Measurements from ENCODE around the gene STUM.
"Not testable (repeated sequence)": the region's sequence is repeated elsewhere in the genome, so short reads cannot be mapped to it uniquely, and the experiment has no call there.

STUM gene

DNA sequence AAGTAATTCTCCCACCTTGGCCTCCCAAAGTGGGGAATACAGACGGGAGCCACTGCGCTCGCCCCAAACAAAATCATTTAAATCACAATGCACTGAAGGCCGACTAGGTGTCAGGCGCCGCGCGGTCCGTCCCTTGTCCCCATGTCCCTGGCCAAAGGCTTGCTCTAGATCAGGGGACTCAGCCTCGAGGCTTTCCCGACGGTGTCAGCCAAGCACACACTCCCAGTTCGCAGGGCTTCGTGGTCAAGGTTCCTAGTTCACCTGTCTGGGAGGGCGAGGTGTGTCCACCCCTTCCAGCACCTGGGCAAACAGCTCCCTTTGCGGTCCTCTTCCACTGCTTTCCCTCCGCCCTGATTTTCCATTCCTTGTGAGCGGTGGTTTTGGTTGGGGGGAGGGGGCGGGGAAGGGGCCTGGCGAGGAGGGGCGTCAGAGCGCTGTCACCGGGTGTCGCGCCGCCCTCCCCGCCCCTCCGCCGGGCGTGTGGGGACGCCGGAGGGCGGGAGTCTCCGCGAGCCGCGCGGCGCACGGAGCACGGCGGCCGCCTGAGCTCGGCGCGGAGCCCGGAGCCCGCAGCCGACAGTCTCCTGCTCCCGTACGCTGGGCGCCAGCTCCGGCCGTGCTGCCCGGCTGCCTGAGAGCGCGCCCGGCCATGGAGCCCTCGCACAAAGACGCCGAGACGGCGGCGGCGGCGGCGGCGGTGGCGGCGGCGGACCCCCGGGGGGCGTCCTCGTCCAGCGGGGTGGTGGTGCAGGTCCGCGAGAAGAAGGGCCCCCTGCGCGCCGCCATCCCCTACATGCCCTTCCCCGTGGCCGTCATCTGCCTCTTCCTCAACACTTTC, at the start of gene STUM:
TSS of gene STUM (plus strand) at position 509 of the 838 bp plus-strand sequence. CDS start at position 650, 141 bp downstream.
- intact Hi-C loops (cut with DNase I) = loop anchor here (5.0 kb wide), 1 partner anchor 59 kb away; no protein-coding TSS in a partner anchor

DNA sequence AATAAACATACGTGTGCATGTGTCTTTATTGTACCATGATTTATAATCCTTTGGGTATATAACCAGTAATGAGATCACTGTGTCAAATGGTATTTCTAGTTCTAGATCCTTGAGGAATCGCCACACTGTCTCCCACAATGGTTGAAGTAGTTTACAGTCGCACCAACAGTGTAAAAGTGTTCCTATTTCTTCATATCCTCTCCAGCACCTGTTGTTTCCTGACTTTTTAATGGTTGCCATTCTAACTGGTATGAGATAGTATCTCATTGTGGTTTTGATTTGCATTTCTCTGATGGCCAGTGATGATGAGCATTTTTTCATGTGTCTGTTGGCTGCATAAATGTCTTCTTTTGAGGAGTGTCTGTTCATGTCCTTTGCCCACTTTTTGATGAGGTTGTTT, 48.9 kb upstream of the STUM start:
- intact Hi-C loops (cut with DNase I); DNase-seq: not testable (repeated sequence)

More for the DNA sequence above, at the start of gene STUM:
- peak in 20 of 42 donors; percentile 20 to 65 (median 48) for DNase-seq

- intact Hi-C loops (cut with DNase I) = no loop called here
- DNase-seq = peak in 2 of 42 donors; percentile 6 to 25
Observed at GRCh38 chr1:226506021-226506420, 42.5 kb upstream of the STUM start.

DNA sequence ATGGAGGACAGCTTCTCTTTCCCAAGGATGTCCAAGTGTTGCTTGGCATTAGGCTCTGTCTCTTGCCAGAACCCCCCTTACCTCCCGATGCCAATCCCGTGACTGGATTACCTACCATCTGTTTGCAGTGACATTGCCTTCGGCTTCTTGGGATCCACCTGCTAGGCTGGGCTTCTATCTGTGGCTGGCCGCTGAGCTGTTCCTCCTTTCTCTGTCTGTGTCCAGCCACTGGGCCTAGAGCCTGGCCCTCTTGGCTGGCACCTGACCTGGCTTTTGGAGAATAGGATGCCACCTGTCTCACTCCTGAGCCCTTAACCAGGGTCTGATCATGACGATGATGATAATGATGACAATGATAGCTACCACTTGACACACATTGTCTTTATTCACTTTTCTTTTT, 41.6 kb upstream of the STUM start:
- intact Hi-C loops (cut with DNase I) = no loop called here

GRCh38 chr1:226510453-226510852, 38.1 kb upstream of the STUM start:
- intact Hi-C loops (cut with DNase I) = no loop called here
- peak in 1 of 42 donors; percentile 3 for DNase-seq

More for the DNA sequence above, 41.6 kb upstream of the STUM start:
- DNase-seq = peak in 2 of 42 donors; percentile 10 to 15

GRCh38 chr1:226511296-226511695, 37.3 kb upstream of the STUM start:
- intact Hi-C loops (cut with DNase I) = no loop called here
- DNase-seq = peak in 2 of 42 donors; percentile 18 to 22

DNA sequence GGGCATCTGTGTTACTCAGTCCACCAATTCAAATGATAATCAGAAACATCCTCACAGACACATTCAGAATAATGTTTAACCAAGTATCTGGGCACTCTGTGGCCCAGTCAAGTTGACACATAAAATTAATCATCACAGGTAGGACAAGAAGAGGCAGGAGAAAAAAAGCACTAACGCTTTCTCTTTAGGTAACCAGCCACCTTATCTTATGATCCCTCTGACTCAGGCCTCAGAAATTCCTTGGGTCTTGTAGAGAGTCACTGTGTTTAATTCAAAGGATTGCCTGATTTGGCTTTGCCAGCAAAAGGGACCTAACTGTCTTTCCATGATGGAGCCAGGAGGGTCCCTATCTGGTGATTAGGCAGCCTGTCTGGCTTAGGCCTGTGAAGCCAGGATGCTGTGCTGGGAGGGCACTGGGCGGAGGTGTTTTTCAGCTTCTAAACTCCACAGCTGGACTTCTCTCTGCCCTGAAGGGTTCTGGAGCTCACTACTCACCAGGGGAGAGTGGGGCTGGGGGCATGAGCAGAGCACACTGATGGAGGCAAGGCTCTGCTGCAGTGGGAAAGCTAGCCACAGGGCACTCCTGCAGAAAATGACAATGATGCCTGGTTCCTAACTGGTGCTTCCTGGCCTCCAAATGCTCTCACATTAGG, 36.4 kb upstream of the STUM start:
- peak in 2 of 42 donors; percentile 5 to 15 for DNase-seq
- intact Hi-C loops (cut with DNase I) = no loop called here

- DNase-seq = peak in 1 of 42 donors; percentile 4
- intact Hi-C loops (cut with DNase I) = no loop called here
Observed at GRCh38 chr1:226518375-226518774, 30.2 kb upstream of the STUM start.

- DNase-seq = peak in 2 of 42 donors; percentile 7 to 30
- intact Hi-C loops (cut with DNase I) = no loop called here
Observed at GRCh38 chr1:226519135-226519534, 29.4 kb upstream of the STUM start.

DNA sequence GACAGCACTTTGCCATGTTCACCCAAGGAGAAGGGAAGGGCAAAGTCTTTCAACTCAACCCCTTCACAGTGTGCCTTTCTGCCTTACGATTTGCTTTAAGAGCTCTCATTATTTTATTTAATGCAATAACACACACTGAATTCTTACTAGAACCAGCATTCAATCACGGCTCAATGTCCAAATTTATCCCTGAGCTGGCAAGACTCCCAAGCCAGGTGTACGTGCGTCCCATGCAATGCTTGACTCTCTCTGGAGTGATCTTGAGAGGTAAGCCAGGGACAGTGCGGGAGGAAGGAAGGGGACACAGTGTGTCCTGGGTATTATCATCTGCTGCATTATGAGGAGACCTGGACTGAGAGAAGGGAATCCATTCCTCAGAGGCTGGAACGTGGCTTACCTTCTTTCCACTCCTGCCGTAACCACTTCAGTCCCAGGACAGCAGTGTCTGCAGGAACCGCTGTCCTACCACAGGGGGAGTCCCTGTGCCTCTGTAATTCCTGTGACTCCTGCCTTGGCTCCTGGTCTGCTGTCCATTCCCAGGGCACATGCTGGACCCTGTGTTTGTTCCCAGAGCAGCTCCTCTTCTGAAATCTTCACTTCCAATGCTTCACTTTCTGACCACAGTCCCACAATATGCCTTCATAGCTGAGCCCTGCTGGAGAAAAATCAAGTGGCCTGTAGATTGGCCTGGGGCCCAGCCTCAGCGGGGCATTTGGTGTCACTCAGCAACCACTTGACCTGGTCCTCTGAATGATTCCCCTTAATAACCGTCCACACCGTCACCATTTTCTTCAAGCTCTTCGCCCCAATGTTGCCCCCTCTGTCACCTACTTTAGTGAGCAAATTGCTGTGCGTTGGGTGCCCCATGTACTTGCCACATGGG, 28.6 kb upstream of the STUM start:
- intact Hi-C loops (cut with DNase I) = no loop called here
- peak in 2 of 42 donors; percentile 38 to 42 for DNase-seq

DNA sequence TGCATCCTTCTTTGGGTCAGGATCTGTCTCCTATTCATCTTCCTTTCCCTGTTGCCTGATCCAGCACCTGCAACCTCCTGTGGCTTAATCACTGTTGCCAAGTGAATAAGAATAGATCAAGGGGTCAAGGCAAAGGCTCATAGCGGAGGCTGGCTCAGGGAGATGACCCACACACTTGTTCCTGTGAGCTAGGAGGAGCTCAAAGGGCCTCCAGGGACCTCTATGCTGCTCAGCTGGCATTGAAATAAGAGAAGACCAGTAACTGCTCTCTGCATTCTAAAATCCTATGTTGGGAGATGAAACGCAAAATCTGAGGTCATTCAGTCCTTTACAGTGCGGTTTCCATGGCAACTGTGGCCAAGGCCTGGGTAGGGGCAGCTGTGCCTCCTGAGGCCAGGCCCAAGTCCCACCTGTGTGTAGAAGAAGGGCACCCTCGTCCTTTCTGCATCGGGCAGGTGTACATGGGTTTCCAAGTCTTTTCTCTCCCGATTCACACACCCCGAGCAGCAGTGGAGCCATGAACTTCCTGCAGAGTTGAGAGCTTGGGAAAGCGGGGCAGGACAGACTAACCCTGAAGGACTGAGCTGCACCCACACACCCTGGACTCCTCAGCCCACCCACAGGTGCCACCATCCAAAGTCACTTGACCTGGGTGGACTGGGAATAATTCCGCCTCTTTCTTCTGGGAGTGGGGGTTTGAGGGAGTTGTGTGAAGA, 27.8 kb upstream of the STUM start:
- intact Hi-C loops (cut with DNase I) = no loop called here
- DNase-seq = peak in 2 of 42 donors; percentile 29 to 30

DNA sequence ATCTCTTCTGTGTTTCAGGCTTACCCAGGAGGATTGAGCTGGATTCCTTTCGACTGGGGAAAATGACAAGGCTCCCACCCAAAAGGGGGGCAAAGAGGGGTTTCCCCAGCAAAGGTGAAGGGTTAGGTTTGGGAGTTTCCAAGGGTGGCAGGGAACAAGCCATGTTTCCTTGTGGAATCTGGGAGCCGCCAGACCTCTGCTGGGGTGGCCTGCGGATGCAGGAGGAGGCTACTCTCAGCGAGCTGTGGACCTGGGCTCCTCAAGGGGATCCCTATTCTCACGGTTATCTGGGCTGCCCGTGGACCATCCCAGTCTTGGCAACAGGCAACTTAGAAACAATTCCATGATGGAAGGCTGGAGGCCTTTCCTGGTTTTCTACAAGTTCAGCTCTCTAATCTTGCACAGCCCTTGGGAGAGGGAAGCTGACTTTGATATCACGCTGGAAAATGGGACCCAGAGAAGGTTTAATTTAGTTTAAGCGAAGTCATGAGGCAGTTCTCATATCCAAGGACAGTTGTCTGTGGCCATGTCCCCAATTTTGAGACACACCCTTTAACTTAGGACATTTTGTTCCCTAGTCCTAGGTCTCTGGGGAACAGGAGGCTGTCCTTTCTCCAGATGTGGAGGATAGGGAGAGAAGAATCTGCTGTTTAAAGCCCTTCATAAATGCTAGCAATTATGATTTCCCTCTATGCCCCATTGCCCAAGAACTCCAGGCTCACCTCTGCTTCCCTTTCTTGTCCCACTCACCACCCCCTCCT, 24.7 kb upstream of the STUM start:
- intact Hi-C loops (cut with DNase I) = no loop called here
- DNase-seq = peak in 1 of 42 donors; percentile 4

DNA sequence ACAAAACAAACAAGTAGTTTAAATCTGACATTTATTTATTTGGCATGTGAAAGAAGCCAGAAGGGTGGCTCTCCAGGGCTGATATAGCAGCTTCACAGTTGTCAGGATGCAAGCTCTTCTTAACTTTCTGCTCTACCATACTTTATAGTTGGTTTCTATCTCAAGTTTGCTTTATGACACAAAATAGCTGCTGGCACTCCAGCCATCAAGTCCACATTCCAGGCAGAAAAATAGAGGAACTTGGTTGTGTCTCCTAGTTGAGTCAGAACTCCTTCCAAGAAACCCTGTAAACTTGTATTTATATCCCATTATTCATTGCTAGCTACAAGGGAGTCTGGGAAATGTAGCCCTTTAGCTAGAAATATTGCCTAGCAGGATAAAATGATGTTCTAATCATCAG, 24.0 kb upstream of the STUM start:
- intact Hi-C loops (cut with DNase I) = no loop called here
- no peak for DNase-seq

GRCh38 chr1:226525750-226526149, 22.8 kb upstream of the STUM start:
- intact Hi-C loops (cut with DNase I) = no loop called here
- no peak for DNase-seq

DNA sequence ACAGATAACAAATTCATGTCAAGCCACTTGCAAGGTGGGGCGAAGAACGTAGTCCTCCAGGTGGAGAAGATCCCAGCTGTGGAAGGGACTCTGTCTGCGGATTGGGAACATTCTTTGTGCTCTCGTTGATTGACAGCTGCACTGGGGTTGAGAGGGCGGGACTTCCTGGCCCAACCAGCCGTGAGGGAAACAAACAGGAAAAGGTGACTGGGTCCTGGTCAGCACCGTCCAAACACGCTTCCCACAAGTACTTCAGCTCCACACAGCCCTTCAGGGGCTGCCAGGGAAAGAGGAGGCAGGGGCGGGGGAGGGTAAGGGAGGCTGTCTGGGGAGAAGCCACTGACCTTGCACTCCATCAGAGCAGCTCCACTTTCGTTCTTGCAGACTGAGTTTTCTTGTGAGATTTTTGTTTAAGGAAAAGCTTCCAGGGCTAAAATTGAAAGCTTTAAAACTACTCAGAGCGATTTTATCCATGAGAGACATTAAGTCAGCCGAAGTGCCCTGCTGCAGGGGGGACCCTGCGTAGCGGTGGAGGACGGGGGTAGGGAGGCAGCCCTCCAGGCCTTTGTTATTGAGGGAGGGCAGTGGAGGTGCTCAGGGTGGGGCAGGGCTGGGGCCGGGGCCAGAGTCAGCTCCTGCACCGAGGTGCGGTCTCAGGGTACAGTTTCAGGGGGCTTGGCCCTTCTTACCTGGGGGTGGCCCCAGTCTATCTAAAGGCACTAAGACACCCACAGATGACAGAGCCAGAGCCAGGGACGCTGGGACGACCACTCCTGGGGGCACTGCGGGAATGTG, 21.6 kb upstream of the STUM start:
- intact Hi-C loops (cut with DNase I) = no loop called here
- DNase-seq = peak in 1 of 42 donors; percentile 25

DNA sequence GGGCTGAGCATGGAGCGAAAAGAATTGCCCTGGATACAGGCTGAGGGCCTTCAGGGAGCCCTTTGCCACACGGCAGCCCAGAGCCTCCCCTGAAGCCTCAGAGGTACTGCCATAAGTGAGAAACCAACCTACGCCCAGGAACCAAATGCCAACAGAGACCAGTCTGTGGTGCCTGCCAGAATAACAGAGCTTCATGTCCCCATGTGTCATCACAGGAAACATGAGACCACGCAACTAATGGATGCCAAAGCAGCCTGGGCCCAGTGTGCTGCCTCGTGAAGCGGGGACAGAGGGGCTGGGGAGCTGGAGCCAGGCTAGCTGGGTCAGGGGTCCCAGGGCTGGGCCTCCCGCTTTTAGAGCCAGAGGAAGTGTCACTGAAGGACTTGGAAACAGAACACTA, 18.7 kb upstream of the STUM start:
- intact Hi-C loops (cut with DNase I) = no loop called here
- DNase-seq = no peak

- peak in 40 of 42 donors; percentile 9 to 88 (median 63) for DNase-seq
- intact Hi-C loops (cut with DNase I) = no loop called here
Observed at GRCh38 chr1:226530591-226530990, 18.0 kb upstream of the STUM start.

Measured in head of caudate nucleus (tissue), 42 donors.